T-helper 1 cell treated with Interleukin-12 subunit alpha and Interleukin-12 subunit beta and Interleukin-4 antibody, amounts not matched to agents 30 μg/mL and 1 μg/mL, for 36 hours (primary cell): ENCODE measurements around the gene ZNF318.
A peak's percentile ranks its signal among the peaks of the same experiment; 100 is the strongest.
"Not testable (repeated sequence)": the region's sequence is repeated elsewhere in the genome, so short reads cannot be mapped to it uniquely, and the experiment has no call there.

ENCODE experiments used
- H3K27ac Mint-ChIP-seq: one replicate; pipeline ENCODE4 v1.8.0; 2021; ENCODE audit warnings: mild to moderate bottlenecking, mixed read lengths
- H3K27me3 Mint-ChIP-seq: one replicate; pipeline ENCODE4 v1.8.0; 2021; ENCODE audit warnings: low read depth, mixed read lengths
- H3K36me3 Mint-ChIP-seq: one replicate; pipeline ENCODE4 v1.8.0; 2021; ENCODE audit warnings: low read depth, mixed read lengths
- H3K4me1 Mint-ChIP-seq: one replicate; pipeline ENCODE4 v1.8.0; 2021; ENCODE audit warnings: low read depth, mixed read lengths
- H3K4me3 Mint-ChIP-seq: one replicate; pipeline ENCODE4 v1.8.0; 2021; ENCODE audit warnings: mild to moderate bottlenecking, moderate library complexity, mixed read lengths
- H3K9me3 Mint-ChIP-seq: one replicate; pipeline ENCODE4 v1.8.0; 2021; ENCODE audit warnings: mixed read lengths

ZNF318 gene

DNA sequence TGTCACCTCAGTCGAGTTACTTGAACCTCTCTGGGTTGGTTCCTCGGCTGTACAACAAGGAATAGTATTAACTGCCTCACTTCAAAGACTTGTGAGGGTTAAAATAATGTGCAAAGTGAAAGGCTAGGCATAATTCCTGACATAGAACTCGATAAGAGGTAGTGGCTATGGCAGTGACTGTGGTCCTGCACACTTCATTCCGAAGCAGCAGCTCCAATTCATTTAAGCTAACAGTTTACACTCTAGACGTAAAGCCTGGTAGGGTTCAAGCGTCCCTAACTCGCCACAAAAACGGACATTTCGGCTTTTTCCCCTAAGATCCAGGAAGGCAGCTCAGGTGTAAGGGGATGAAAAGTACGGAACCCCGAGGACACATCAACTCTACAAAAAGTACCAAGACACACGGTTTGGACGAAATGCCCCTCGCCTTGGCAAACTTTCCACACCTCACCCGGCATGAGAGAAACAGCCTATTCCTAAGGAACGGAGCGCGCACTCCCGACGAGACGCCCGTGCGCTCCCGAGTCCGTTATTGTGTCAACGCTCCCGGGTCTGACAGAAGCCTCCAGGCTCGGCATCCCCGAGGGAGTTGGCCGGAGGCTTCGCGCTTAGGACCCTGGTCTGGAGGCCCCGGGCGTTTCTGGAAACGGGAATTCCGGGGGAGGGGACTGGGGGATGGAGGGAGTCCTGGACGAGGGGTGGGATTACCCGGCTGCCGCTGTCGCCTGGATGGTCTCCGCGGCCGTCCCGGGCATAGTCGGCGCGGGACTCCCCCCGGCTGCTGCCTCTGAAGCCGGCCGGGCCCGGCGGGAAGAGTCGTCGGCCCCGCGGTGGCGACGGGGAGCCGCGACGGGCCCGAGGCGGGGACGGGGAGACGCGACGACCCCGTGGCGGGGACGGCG, 937 bp downstream of the ZNF318 start:
- H3K4me1 Mint-ChIP-seq, result peaks cover 35% of the 10 kb centered on the region
- H3K27ac Mint-ChIP-seq, result peak overlapping the region; percentile 75
- peak overlapping the region; percentile 80 for H3K4me3 Mint-ChIP-seq
- no peaks in the 10 kb centered on the region for H3K9me3 Mint-ChIP-seq
- H3K27me3 Mint-ChIP-seq, result peaks cover 25% of the 10 kb centered on the region
- H3K36me3 Mint-ChIP-seq, result peaks cover 18% of the 10 kb centered on the region

DNA sequence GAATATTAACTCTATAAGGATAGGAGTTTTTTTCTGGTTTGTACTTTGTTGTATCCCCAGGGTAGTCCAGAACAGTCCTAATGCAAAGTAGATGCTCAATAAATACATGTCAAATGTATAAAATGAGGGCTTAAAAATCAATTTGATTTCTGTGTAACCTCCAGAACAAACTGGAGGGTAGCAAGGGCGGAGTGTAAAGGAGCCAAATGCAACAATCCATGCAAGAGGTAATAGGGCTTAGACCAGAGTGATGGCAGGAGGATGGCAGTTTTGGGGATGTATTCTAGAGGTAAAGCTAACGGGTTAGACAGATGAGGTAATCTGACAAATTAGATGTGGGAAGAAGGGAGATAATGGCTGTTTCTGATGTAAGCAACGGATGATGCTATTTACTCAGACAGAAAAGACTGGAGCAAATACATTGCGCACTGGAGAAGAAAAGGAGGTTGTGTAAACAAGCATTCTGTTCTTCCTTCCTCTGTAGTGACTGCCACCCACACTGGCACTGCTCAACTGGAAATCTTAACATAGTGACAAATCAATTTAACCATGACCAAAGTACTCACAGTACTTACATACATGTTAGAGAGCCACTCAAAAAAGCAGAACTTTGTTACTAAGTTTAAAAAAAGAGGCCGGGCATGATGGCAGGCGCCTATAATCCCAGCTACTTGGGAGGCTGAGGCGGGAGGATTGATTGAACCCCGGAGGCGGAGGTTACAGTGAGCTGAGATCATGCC, 2.0 kb downstream of the ZNF318 start:
- Mint-ChIP-seq H3K9me3 (no peaks in the 10 kb centered on the region), H3K27me3 (peaks cover 16% of the 10 kb centered on the region), H3K4me1 (peaks cover 35% of the 10 kb centered on the region), H3K36me3 (peaks cover 22% of the 10 kb centered on the region), H3K27ac (no peak overlapping the region), H3K4me3 (peak overlapping the region; percentile 47)

DNA sequence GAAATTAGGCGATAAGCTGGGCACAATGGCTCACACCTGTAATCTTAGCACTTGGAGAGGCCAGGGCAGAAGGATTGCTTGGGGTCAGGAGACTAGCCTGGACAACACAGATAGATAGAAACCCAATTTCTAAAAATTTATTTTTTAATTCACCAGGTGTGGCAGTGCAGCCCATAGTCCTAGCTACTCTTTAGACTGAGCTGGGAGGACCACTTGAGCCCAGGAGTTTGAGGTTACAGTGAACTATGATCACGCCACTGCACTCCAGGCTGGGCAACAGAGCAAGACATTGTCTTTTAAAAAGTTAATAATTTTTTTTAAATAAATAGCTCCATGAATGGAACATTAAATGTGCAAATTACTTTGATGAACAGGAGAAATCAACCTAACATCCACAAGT, 8.2 kb downstream of the ZNF318 start:
- H3K27ac Mint-ChIP-seq, result no peak overlapping the region

DNA sequence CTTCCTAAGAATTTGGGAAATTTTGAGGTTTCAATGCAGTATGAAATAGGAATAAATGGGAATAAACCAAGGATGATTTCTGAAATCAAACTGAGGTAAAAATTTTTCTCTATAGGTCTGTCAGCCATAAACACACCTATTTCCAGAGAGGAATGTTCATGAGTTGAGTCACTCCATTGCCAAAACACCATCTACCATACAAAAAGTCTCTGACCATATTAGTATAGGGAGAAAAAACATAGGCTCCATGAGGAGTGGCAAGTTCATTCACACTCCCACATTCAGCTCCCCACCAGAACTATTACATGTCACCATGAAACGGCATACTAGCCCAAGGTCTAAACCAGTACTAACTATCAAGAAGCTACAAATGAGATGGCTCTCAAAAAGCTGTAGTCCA, 9.6 kb downstream of the ZNF318 start:
- Mint-ChIP-seq H3K9me3 (no peaks in the 10 kb centered on the region), H3K27ac (no peak overlapping the region), H3K27me3 (no peaks in the 10 kb centered on the region), H3K4me1 (no peaks in the 10 kb centered on the region), H3K36me3 (peaks cover 40% of the 10 kb centered on the region), H3K4me3 (no peak overlapping the region)

More for the DNA sequence above, 8.2 kb downstream of the ZNF318 start:
- Mint-ChIP-seq H3K4me1 (peaks cover 5% of the 10 kb centered on the region), H3K36me3 (peaks cover 34% of the 10 kb centered on the region), H3K27me3 (no peaks in the 10 kb centered on the region), H3K4me3 (no peak overlapping the region), H3K9me3 (no peaks in the 10 kb centered on the region)

DNA sequence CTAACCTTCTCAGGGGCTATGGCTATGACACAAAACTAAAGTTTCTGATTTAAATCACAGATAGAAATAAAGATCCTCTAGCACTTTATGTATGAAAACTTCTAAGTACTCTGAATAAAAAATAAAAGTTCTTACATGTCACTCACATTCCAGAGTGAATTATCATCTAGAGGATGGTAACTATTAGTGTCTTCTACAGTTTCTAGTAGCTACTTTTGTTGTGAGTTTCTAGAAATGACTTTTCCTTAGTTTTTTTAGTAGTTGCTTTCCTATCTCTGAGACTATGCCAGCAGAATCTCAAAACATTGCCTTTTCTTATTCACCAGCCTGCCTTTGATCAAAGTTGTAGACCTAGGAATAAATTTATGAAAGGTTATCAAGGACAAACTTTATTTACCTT, 10.1 kb downstream of the ZNF318 start:
- Mint-ChIP-seq H3K4me3 (no peak overlapping the region), H3K27me3 (no peaks in the 10 kb centered on the region), H3K36me3 (peaks cover 40% of the 10 kb centered on the region), H3K9me3 (no peaks in the 10 kb centered on the region), H3K4me1 (no peaks in the 10 kb centered on the region), H3K27ac (no peak overlapping the region)

DNA sequence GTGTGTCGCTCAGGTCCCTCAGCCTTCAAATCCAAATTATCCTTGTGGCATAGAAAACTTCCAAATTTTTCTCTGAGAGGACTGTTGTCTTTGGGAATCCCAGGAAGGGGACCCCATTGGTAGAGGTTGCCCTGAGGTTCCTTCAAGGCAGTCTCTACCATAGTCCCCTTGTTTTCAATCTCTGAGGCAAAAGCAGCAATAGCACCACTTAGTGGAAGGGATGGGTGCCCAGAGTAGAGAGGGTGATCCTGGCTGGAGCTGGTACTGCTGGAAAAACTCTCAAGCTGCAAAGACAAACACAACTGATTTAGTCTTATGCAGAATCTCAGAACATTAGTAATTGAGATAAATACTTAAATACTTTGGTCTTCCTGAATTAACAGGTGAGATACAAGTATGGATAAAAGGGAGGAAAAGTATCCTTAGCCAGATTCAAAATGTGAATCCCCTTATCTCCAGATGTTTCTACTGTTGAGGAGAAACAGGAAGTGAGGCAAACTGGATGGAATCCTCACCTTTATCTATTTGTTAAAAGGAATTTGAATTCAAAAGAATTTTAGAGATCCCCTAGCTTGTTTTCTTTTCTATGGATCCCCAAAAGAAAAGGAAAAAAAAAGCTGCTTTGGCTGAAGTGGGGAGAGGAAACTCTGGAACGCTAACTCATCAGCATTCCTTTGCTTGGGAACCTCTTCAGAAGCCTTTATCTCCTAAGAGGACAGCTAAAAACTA, 13.4 kb downstream of the ZNF318 start:
- Mint-ChIP-seq H3K4me1 (no peaks in the 10 kb centered on the region), H3K36me3 (peaks cover 45% of the 10 kb centered on the region), H3K9me3 (no peaks in the 10 kb centered on the region), H3K27me3 (no peaks in the 10 kb centered on the region), H3K27ac (no peak overlapping the region), H3K4me3 (no peak overlapping the region)

DNA sequence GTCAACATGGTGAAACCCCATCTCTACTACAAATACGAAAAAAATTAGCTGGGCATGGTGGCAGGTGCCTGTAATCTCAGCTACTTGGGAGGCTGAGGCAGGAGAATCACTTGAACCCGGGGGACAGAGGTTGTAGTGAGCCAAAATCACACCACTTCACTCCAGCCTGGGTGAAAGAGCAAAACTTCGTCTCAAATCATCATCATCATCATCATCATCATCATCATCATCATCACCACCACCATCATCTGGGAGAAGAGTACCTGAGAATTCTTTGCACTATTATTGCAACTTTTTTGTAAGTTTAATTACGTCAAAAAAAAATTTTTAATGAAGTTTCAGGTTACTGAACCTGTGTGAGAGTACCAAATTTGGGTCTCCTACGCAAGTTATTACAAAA, 17.5 kb downstream of the ZNF318 start:
- not testable (repeated sequence) for H3K4me1 Mint-ChIP-seq, H3K4me3 Mint-ChIP-seq, H3K9me3 Mint-ChIP-seq, H3K27me3 Mint-ChIP-seq, H3K27ac Mint-ChIP-seq
- peaks cover 35% of the 10 kb centered on the region for H3K36me3 Mint-ChIP-seq

DNA sequence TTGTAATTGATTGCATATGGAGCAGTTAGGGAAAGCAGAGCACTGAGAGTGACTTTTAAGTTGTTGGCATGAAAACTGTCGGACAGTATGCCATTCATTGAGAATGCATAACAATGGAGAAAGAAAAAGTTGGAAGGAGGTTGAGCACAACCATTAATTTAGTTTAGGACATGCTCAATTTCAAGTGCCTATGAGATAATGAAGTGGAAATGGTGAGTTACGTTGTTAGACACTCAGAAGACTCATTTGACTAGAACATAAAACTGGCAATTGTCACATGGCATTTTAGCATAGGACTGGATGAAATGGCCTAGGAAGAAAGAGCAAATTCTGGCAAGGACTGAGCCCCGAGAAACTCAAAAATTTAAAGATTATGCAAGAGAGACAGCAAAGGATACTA, 22.0 kb downstream of the ZNF318 start:
- no peaks in the 10 kb centered on the region for H3K4me1 Mint-ChIP-seq
- peaks cover 24% of the 10 kb centered on the region for H3K36me3 Mint-ChIP-seq
- H3K4me3 Mint-ChIP-seq, result no peak overlapping the region
- no peaks in the 10 kb centered on the region for H3K27me3 Mint-ChIP-seq
- H3K9me3 Mint-ChIP-seq, result no peaks in the 10 kb centered on the region
- H3K27ac Mint-ChIP-seq, result no peak overlapping the region

DNA sequence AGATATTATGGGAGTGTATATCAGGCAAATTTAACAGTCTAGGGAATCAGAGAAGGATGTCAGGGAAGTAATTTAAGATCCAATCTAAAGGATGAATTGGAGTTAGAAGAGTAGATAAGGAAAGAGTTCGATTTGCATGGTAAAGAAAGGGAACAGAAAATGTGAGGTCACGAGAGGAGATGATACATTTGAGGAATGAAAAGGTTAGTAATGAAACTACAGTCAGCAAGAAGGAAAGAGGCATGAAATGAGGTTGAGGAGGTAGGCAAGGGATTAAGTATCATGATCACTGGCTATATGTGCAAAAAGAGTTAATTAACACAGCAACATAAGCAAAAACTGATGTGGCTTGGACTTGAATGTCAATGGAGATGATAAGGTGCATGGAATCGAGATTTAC, 22.4 kb downstream of the ZNF318 start:
- no peaks in the 10 kb centered on the region for H3K9me3 Mint-ChIP-seq
- H3K4me3 Mint-ChIP-seq, result no peak overlapping the region
- H3K27me3 Mint-ChIP-seq, result no peaks in the 10 kb centered on the region
- H3K27ac Mint-ChIP-seq, result no peak overlapping the region
- no peaks in the 10 kb centered on the region for H3K4me1 Mint-ChIP-seq
- H3K36me3 Mint-ChIP-seq, result peaks cover 25% of the 10 kb centered on the region

DNA sequence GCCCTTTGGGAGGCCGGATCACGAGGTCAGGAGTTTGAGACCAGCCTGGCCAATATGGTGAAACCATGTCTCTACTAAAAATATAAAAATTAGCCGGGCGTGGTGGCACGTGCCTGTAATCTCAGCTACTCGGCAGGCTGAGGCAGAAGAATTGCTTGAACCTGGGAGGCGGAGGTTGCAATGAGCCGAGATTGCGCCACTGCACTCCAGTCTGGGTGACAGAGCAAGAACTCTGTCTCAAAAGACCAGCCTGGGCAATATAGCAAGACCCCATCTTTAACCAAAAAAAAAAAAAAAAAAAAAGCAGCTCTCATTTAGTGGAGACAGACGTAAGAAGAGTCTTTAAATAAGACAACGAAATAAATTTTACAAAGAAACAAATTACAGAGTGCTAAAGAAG, 23.2 kb downstream of the ZNF318 start:
- H3K4me3 Mint-ChIP-seq, H3K27ac Mint-ChIP-seq, H3K27me3 Mint-ChIP-seq, H3K9me3 Mint-ChIP-seq, H3K4me1 Mint-ChIP-seq: not testable (repeated sequence)
- H3K36me3 Mint-ChIP-seq, result peaks cover 25% of the 10 kb centered on the region

DNA sequence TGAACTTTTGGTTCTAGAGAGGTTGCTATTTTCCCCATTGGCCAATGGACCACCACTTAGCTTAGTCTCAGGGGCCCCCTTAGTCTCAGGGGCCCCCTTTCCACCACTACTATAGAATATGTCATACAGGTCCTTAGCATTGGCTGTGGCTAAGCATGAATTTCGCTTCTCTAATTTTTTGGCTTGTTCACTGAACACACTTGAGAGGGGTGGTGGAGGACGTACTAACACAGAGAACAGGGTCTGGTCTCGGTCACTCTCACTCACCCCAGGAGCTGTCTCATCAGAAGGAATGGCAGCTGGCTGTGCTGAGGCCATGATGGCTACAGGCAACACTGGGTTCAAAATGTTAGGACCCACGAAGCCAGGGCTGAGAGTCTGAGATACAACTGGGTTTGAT, 30.3 kb downstream of the ZNF318 start:
- Mint-ChIP-seq H3K27ac (no peak overlapping the region), H3K4me3 (no peak overlapping the region), H3K36me3 (peaks cover 40% of the 10 kb centered on the region), H3K27me3 (no peaks in the 10 kb centered on the region), H3K9me3 (no peaks in the 10 kb centered on the region), H3K4me1 (peaks cover 4% of the 10 kb centered on the region)

DNA sequence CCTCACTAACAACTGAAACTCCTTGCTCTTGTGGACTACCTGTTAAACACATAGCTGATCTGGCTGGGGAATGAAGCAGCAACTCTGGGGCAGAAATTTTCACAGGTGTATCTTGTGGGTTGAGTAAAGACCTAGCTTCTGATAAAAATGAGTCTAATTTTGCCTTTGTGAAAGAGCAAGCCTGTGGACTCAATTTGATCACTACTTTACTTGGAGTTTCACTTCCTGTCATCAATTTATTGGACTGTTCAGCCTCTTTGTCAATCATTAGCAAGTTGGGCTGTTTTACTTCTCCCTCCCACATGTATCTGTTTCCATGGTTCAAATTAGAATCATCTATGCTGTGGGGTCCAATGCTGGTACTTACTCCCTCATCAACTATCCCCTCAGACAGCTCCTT, 31.2 kb downstream of the ZNF318 start:
- H3K36me3 Mint-ChIP-seq, result peaks cover 40% of the 10 kb centered on the region
- H3K4me3 Mint-ChIP-seq, result no peak overlapping the region
- H3K4me1 Mint-ChIP-seq, result peaks cover 4% of the 10 kb centered on the region
- H3K27ac Mint-ChIP-seq, result no peak overlapping the region
- no peaks in the 10 kb centered on the region for H3K9me3 Mint-ChIP-seq
- no peaks in the 10 kb centered on the region for H3K27me3 Mint-ChIP-seq

DNA sequence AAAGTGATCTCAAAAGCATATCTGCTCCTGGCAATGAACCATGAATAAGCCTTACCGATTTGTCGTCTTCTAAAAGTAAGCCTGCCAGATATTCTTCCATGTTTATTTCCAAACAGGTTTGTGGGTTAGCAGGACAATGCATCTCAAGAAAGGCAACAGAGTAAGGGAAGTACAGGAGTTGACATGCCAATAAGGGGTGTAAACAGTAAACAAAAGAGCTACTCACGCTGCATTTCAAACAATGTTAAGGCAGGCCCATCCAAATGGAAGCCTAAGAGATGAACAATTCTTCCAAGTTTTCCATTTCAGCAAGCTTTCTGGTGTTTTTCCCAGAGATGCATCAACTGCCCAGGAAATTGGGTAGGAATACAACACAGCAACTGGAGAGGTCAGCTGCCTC, 33.1 kb downstream of the ZNF318 start:
- no peak overlapping the region for H3K27ac Mint-ChIP-seq
- no peaks in the 10 kb centered on the region for H3K9me3 Mint-ChIP-seq
- peaks cover 9% of the 10 kb centered on the region for H3K4me1 Mint-ChIP-seq
- peaks cover 5% of the 10 kb centered on the region for H3K27me3 Mint-ChIP-seq
- peaks cover 25% of the 10 kb centered on the region for H3K36me3 Mint-ChIP-seq
- H3K4me3 Mint-ChIP-seq, result no peak overlapping the region

DNA sequence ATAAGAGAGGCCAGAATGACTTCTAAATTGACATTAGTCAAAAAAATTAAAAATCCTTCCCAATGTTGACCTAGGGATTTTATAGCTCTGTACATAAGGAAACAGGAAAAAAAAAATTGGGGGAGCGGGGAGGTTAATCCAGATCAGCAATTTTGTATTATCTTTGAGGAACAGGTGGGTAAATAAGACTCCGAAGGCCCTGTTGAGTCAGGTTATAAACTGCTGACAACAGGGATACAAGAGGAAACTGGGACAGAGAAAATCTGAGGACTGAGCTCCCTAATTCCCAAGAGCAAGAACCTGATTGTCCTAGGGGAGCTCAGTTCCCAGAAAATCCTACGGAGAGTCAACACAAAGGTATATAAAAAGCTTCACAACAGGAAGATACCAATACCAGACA, 34.0 kb downstream of the ZNF318 start:
- Mint-ChIP-seq H3K9me3 (no peaks in the 10 kb centered on the region), H3K4me3 (no peak overlapping the region), H3K36me3 (peaks cover 18% of the 10 kb centered on the region), H3K4me1 (peaks cover 13% of the 10 kb centered on the region), H3K27me3 (peaks cover 5% of the 10 kb centered on the region), H3K27ac (no peak overlapping the region)
